Endothelial cell (in vitro differentiated cells): Measurements from ENCODE around the gene DUSP22. TPM values are rescaled to one million over a fixed set of nuclear protein-coding genes. Genes with fewer than 3 reads are reported as not detected.

Experiments
- DNase-seq: peaks from one replicate; pipeline ENCODE4 v3.0.0; 2021; ENCODE audit warnings: low spot score
- H3K27ac Mint-ChIP-seq: one replicate; pipeline ENCODE4 v1.8.0; 2021; ENCODE audit warnings: mixed read lengths, inconsistent platforms; ENCODE audit not compliant: unreplicated experiment
- H3K27me3 Mint-ChIP-seq: one replicate; pipeline ENCODE4 v1.8.0; 2021; ENCODE audit warnings: mild to moderate bottlenecking, moderate library complexity, mixed read lengths, inconsistent platforms; ENCODE audit not compliant: unreplicated experiment
- H3K36me3 Mint-ChIP-seq: one replicate; pipeline ENCODE4 v1.8.0; 2021; ENCODE audit warnings: mild to moderate bottlenecking, low read depth, mixed read lengths, inconsistent platforms; ENCODE audit not compliant: unreplicated experiment
- H3K4me1 Mint-ChIP-seq: one replicate; pipeline ENCODE4 v1.8.0; 2021; ENCODE audit warnings: mild to moderate bottlenecking, mixed read lengths, inconsistent platforms; ENCODE audit not compliant: unreplicated experiment
- H3K4me3 Mint-ChIP-seq: one replicate; pipeline ENCODE4 v1.8.0; 2021; ENCODE audit warnings: mild to moderate bottlenecking, mixed read lengths, inconsistent platforms; ENCODE audit not compliant: unreplicated experiment
- H3K9me3 Mint-ChIP-seq: one replicate; pipeline ENCODE4 v1.8.0; 2021; ENCODE audit warnings: mixed read lengths, inconsistent platforms; ENCODE audit not compliant: unreplicated experiment
- total RNA-seq: library from RNA; stranded (reverse); fragmentation: NEBNext Ultra II Directional; extraction: Animal tissue kit (Norgen Biotek cat#: 25700); gene quantifications from one replicate; pipeline ENCODE4 v1.2.1, GENCODE V29; 2021; ENCODE audit not compliant: unreplicated experiment
- TF ChIP-seq, protein P1 (sequence below): fragments of 200-600 bp; sonication (generic); IDR thresholded peaks from one replicate; pipeline ENCODE4 v1.5.0; 2021; ENCODE audit warnings: antibody characterized with exemption; ENCODE audit not compliant: unreplicated experiment

The DUSP22 gene
- total RNA-seq, 1 donor from 2014 or later = 57.3 TPM

DNA sequence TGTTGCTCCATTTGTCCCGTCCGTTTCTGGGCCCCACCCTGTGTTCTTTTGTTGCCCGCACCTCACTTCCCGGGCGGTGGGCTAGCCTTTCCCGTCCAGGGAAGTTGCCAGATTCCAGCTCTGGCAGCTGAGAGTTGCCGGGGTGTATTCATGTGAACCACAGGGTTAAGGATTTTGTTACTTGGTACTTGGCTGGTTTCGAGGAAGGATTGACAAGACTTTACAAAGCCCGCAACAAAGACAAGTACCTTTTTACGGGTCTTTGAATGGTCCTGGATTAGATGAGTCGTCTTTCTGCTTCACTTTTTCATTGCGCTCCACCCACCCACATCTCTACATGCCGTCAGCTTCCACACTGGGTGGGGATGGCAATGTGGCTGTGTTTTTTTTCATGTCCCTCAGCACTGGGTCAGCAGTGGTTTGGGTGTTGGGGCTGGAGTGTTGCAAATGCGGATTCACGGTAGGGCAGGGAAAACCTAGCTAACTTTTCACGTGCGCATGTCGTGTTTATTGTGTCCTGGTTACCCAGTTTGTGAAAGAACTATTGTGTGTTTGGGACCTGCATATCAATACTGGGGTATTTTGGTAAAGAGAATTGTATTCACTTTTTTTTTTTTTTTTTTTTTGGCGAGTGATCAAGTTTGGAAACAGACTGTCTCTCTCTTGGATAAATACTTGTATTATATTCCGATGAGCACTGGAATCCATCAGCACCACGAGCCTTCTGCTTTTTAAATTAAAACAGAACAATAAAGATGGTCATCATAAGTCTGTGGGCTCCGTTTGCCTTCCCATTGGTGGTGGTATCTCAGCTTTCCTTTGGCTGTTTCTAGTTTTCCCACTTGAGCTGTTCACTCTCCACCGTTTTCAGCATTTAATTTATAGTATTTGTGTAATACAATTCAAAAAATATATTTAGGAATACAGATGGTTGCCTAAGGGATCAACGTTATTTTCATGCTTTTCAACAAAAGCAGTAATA is 1.2 kb downstream of the DUSP22 start:
- H3K36me3 Mint-ChIP-seq = peaks cover 5% of the 10 kb centered on the region
- peaks cover 18% of the 10 kb centered on the region for H3K4me1 Mint-ChIP-seq
- H3K27ac Mint-ChIP-seq = peak overlapping the region; percentile 74
- peak overlapping the region; percentile 96 for H3K4me3 Mint-ChIP-seq
- peaks cover 8% of the 10 kb centered on the region for H3K9me3 Mint-ChIP-seq
- DNase-seq = no peak
- H3K27me3 Mint-ChIP-seq = peaks cover 13% of the 10 kb centered on the region
- TF ChIP-seq, protein P1, sequence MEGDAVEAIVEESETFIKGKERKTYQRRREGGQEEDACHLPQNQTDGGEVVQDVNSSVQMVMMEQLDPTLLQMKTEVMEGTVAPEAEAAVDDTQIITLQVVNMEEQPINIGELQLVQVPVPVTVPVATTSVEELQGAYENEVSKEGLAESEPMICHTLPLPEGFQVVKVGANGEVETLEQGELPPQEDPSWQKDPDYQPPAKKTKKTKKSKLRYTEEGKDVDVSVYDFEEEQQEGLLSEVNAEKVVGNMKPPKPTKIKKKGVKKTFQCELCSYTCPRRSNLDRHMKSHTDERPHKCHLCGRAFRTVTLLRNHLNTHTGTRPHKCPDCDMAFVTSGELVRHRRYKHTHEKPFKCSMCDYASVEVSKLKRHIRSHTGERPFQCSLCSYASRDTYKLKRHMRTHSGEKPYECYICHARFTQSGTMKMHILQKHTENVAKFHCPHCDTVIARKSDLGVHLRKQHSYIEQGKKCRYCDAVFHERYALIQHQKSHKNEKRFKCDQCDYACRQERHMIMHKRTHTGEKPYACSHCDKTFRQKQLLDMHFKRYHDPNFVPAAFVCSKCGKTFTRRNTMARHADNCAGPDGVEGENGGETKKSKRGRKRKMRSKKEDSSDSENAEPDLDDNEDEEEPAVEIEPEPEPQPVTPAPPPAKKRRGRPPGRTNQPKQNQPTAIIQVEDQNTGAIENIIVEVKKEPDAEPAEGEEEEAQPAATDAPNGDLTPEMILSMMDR = no peak

DNA sequence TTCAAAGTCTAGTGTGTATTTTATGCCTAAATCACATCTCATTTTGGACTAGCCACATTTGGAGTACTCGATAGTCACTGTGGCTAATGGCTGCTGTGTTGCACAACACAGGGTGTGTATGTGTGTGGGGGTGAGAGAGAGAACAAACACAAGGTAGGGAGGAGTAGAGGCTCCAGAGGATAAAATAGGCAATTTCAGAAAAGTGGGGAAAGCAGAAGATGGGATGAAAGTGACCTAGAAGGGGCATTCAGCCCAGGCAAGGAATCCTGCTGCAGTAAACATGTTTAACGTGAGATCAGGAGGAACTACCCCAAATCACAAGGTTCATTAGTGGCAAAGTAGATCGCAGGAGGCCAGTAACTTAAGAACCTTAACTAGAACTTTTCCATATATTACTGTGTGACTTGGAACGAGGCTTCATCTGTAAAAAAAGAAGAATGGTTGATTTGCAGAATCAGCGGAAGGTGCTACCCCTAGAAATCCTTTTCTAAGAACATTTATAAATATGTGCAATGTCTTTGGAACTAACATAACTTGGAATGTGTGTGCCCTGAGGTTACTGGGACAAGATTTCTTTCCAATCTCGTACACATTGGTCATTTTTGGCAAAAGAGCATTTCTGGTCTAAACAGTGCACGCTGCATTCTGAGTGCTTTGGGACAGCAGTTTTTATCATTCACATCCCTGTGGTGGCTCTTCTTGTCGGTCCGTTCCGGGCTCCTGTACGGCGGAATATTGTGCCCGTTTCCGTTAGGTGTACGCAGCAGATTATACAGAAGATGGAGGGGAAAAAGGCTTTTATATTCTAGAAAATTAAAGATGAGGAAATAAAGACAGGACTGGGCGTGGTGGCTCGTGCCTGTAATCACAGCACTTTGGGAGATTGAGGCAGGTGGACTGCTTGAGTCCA is 2.6 kb downstream of the DUSP22 start:
- no peak for DNase-seq
- Mint-ChIP-seq H3K27me3 (peaks cover 13% of the 10 kb centered on the region), H3K4me1 (peaks cover 18% of the 10 kb centered on the region), H3K9me3 (peaks cover 8% of the 10 kb centered on the region), H3K4me3 (peak overlapping the region; percentile 29), H3K27ac (no peak overlapping the region), H3K36me3 (peaks cover 5% of the 10 kb centered on the region)
- TF ChIP-seq, protein P1 = no peak

DNA sequence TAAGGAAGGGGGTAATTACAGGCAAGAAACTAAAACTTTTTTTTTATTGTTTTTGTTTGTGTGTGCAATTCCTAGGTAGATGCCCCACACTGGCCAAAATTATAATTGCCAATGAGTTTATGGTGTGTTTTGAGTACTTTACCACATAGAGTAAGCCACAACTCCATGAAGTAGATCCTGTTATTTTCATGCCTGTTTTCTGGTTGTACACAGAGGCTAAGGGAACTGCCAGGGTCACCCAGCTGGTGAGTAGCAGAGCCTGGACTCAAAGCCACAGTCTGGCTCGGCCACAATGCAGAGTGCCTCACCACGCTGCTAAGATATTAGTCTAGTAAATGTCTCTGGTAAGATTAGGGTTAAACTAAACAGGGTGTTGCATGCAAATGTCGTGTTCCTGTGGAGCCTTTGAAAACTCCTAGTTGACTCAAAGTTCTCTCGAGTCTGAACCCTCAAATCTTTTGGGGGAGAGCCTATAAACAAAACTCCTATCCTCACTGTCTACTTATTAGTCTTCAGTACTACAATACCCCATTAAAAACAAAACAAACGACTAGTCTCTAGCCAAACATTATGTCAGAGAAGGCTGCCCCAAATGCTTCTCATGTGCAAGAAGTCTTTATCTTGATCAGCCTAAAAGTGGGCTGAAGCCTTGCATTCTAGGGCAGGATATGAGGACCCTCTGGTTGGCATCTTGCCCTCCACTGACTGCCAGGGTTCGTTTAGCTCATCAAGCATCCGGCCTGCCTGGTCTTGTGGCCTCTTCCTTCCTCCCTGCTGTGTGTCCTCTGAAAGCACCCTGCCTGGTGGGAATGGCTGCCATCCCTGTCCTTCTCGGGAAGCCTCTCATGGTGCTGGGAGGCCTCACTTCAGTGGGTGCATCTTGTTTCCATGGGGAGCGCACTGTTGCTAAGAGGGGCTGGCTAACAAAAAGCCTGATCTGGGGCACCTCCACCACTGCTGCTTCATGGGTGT is 4.2 kb downstream of the DUSP22 start:
- no peak for DNase-seq
- H3K27ac Mint-ChIP-seq = no peak overlapping the region
- H3K27me3 Mint-ChIP-seq = peaks cover 13% of the 10 kb centered on the region
- H3K4me3 Mint-ChIP-seq = no peak overlapping the region
- H3K9me3 Mint-ChIP-seq = peaks cover 4% of the 10 kb centered on the region
- peaks cover 5% of the 10 kb centered on the region for H3K36me3 Mint-ChIP-seq
- peaks cover 16% of the 10 kb centered on the region for H3K4me1 Mint-ChIP-seq
- TF ChIP-seq, protein P1 = no peak

DNA sequence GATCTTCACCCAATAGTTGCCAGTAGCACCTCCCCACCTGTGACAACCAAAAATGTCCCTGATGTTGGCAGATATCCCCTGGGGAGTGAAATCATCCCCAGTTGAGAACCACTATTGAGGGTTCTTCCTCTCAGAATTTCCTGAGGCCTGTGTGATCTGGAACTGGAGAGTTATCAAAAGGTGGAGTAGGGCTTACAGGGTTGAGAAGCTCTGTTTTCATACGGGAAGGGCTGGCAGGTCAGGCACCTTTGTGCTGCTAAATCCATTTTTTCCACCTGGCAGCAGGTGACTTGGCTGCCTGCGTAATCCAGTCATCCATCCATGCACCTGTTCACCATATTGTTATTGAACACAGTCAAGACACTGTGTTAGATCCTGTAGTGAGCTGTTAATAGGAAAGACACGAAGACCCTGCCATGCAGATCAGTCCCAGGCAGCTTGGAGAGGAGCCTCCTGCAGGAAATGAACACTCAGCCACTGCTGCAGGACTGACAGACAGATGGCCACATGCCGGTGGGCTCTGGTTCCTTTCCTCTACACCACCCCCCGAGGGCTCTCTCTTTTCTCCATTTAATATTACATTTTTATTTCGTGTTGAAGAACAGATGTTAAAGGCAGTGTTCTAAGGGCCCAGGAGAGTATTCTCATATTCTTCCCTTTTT is 5.4 kb downstream of the DUSP22 start:
- Mint-ChIP-seq H3K36me3 (peaks cover 5% of the 10 kb centered on the region), H3K9me3 (peaks cover 4% of the 10 kb centered on the region), H3K27me3 (peaks cover 13% of the 10 kb centered on the region), H3K4me1 (peaks cover 16% of the 10 kb centered on the region), H3K4me3 (no peak overlapping the region), H3K27ac (no peak overlapping the region)
- no peak for DNase-seq
- TF ChIP-seq, protein P1 = no peak
